Smooth muscle cell (in vitro differentiated cells): ENCODE measurements around the gene NT5DC4. TPM values are rescaled to one million over a fixed set of nuclear protein-coding genes. Genes with fewer than 3 reads are reported as not detected.

Experiments used
- DNase-seq: peaks from one replicate; lab custom pipeline; 2025; ENCODE audit not compliant: unreplicated experiment; lab: John Stamatoyannopoulos, UW
- H2AFZ ChIP-seq: fragments of 200-600 bp; sonication (generic); 2 replicates; pipeline ENCODE4 v1.6.0; 2016; ENCODE audit warnings: antibody characterized with exemption, low read depth, mild to moderate bottlenecking
- H3F3A ChIP-seq: fragments of 200-600 bp; sonication (generic); 2 replicates; pipeline ENCODE4 v1.6.0; 2017; ENCODE audit warnings: antibody characterized with exemption, low read depth
- H3K27ac ChIP-seq: fragments of 200-600 bp; sonication (generic); 2 replicates; pipeline ENCODE4 v1.5.1; 2016; ENCODE audit warnings: low read depth, mild to moderate bottlenecking
- H3K27me3 ChIP-seq: fragments of 200-600 bp; sonication (generic); 2 replicates; pipeline ENCODE4 v1.6.1; 2016; ENCODE audit warnings: low read depth, mild to moderate bottlenecking
- H3K36me3 ChIP-seq: fragments of 200-600 bp; sonication (generic); 2 replicates; pipeline ENCODE4 v1.5.1; 2016; ENCODE audit warnings: low read depth
- H3K4me1 ChIP-seq: fragments of 200-600 bp; sonication (generic); 2 replicates; pipeline ENCODE4 v1.5.1; 2016; ENCODE audit warnings: low read depth
- H3K4me2 ChIP-seq: fragments of 200-600 bp; sonication (generic); 2 replicates; pipeline ENCODE4 v1.6.0; 2016; ENCODE audit warnings: mild to moderate bottlenecking
- H3K4me3 ChIP-seq: fragments of 200-600 bp; sonication (generic); 2 replicates; pipeline ENCODE4 v1.5.1; 2016; ENCODE audit warnings: mild to moderate bottlenecking
- H3K79me2 ChIP-seq: fragments of 200-600 bp; sonication (generic); 2 replicates; pipeline ENCODE4 v1.6.0; 2016; ENCODE audit warnings: low read depth, mild to moderate bottlenecking
- H3K9ac ChIP-seq: fragments of 200-600 bp; sonication (generic); 2 replicates; pipeline ENCODE4 v1.6.0; 2016; ENCODE audit warnings: low read depth
- H3K9me3 ChIP-seq: fragments of 200-600 bp; sonication (generic); replicated peaks from 2 replicates; pipeline ENCODE4 v1.5.1; 2016; ENCODE audit warnings: low read depth
- H4K20me1 ChIP-seq: fragments of 200-600 bp; sonication (generic); 2 replicates; pipeline ENCODE4 v1.6.0; 2016; ENCODE audit warnings: low read depth
- WGBS: methylation state at CpG from one replicate; pipeline ENCODE4 v1.1.7; 2016; ENCODE audit warnings: low lambda C conversion rate; 5-methylcytosine and 5-hydroxymethylcytosine counted together
- polyA plus RNA-seq: library from polyadenylated mRNA; unstranded; fragments of >200 nt; fragmentation: Nextera tagmentation; extraction: Ambion mirVana; gene quantifications from 2 replicates; pipeline ENCODE4 v1.2.1, GENCODE V29; 2016
- total RNA-seq: library from RNA; depleted of rRNA; stranded (reverse); fragments of >200 nt; gene quantifications from 2 replicates; pipeline ENCODE4 v1.2.3, GENCODE V29; 2014
- TF ChIP-seq, protein P1 (sequence below): fragments of 200-600 bp; sonication (generic); IDR thresholded peaks from 2 replicates; pipeline ENCODE4 v1.5.1; 2017; ENCODE audit warnings: borderline replicate concordance, mild to moderate bottlenecking, antibody characterized with exemption; ENCODE audit not compliant: insufficient read depth, poor library complexity, severe bottlenecking

NT5DC4 gene
- total and polyA plus RNA-seq, 2 experiments from 2014 or later, result not detected

GRCh38 chr2:112765251-112765650 lies 44.4 kb downstream of the NT5DC4 start:
- Histone ChIP-seq H3K9ac (peak overlapping the region; percentile 49), H3K27me3 (no peaks in the 10 kb centered on the region), H3K27ac (no peak overlapping the region), H3K4me2 (peak overlapping the region; percentile 91), H3K4me3 (peak overlapping the region; percentile 94), H3K79me2 (peaks cover 27% of the 10 kb centered on the region), H3F3A (peaks cover 3% of the 10 kb centered on the region), H3K4me1 (peaks cover 9% of the 10 kb centered on the region), H3K36me3 (no peaks in the 10 kb centered on the region), H2AFZ (peak overlapping the region; percentile 86), H3K9me3 (no peaks in the 10 kb centered on the region), H4K20me1 (no peaks in the 10 kb centered on the region)
- 81% methylated on average over 4 of the region's 4 CpGs for WGBS
- no peak for DNase-seq
- TF ChIP-seq, protein P1, sequence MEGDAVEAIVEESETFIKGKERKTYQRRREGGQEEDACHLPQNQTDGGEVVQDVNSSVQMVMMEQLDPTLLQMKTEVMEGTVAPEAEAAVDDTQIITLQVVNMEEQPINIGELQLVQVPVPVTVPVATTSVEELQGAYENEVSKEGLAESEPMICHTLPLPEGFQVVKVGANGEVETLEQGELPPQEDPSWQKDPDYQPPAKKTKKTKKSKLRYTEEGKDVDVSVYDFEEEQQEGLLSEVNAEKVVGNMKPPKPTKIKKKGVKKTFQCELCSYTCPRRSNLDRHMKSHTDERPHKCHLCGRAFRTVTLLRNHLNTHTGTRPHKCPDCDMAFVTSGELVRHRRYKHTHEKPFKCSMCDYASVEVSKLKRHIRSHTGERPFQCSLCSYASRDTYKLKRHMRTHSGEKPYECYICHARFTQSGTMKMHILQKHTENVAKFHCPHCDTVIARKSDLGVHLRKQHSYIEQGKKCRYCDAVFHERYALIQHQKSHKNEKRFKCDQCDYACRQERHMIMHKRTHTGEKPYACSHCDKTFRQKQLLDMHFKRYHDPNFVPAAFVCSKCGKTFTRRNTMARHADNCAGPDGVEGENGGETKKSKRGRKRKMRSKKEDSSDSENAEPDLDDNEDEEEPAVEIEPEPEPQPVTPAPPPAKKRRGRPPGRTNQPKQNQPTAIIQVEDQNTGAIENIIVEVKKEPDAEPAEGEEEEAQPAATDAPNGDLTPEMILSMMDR, result no peak

GRCh38 chr2:112767693-112768330 lies 47.0 kb downstream of the NT5DC4 start:
- no peak overlapping the region for H3K27ac ChIP-seq
- H3K4me2 ChIP-seq, result peak overlapping the region; percentile 25
- no peaks in the 10 kb centered on the region for H3K9me3 ChIP-seq
- no peaks in the 10 kb centered on the region for H3K27me3 ChIP-seq
- H3K79me2 ChIP-seq, result peaks cover 12% of the 10 kb centered on the region
- H3K4me1 ChIP-seq, result peaks cover 9% of the 10 kb centered on the region
- no peaks in the 10 kb centered on the region for H4K20me1 ChIP-seq
- H3K36me3 ChIP-seq, result no peaks in the 10 kb centered on the region
- 86% methylated on average over 6 of the region's 6 CpGs for WGBS
- TF ChIP-seq, protein P1, result no peak
- peak overlapping the region; percentile 6 for H2AFZ ChIP-seq
- H3F3A ChIP-seq, result peaks cover 3% of the 10 kb centered on the region
- no peak overlapping the region for H3K9ac ChIP-seq
- no peak for DNase-seq
- no peak overlapping the region for H3K4me3 ChIP-seq

GRCh38 chr2:112768432-112768831 lies 47.6 kb downstream of the NT5DC4 start:
- H3K4me2 ChIP-seq, result no peak overlapping the region
- H2AFZ ChIP-seq, result peak overlapping the region; percentile 6
- no peaks in the 10 kb centered on the region for H3K27me3 ChIP-seq
- WGBS, result 59% methylated on average over 1 of the region's 1 CpG
- no peaks in the 10 kb centered on the region for H3K9me3 ChIP-seq
- no peaks in the 10 kb centered on the region for H4K20me1 ChIP-seq
- H3K4me3 ChIP-seq, result no peak overlapping the region
- H3K27ac ChIP-seq, result no peak overlapping the region
- peaks cover 6% of the 10 kb centered on the region for H3K79me2 ChIP-seq
- peaks cover 3% of the 10 kb centered on the region for H3F3A ChIP-seq
- no peaks in the 10 kb centered on the region for H3K36me3 ChIP-seq
- TF ChIP-seq, protein P1, result peak; percentile 21
- DNase-seq, result no peak
- no peak overlapping the region for H3K9ac ChIP-seq
- peaks cover 4% of the 10 kb centered on the region for H3K4me1 ChIP-seq

DNA sequence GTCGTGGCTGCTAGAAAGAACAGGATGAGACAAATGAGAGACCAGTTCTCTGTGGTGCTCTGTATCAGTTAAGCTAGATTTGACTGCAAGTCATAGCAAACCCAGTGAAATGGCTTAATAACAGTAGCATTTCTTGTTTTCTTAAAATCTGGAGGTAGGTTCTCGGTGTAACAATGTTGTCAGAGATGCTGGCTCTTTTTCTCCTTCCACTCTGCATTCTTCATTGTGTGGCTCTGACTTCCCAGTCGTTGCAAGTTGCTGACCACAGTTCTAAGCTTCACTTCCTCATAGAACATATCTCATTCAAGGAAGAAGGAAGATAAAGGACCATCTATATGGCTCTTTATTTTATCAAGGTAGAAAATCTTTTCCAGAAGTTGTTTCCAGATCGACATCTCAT lies 51.5 kb downstream of the NT5DC4 start:
- Histone ChIP-seq H3K4me3 (no peak overlapping the region), H3K79me2 (no peaks in the 10 kb centered on the region), H3F3A (peaks cover 3% of the 10 kb centered on the region), H3K4me2 (no peak overlapping the region), H3K4me1 (peaks cover 5% of the 10 kb centered on the region), H3K27me3 (no peaks in the 10 kb centered on the region), H3K27ac (no peak overlapping the region), H3K36me3 (no peaks in the 10 kb centered on the region), H4K20me1 (no peaks in the 10 kb centered on the region), H3K9me3 (no peaks in the 10 kb centered on the region), H3K9ac (no peak overlapping the region), H2AFZ (no peak overlapping the region)
- no peak for DNase-seq
- WGBS, result 72% methylated on average over 4 of the region's 4 CpGs
- TF ChIP-seq, protein P1, result no peak
